ENCODE data around the gene NUDT3.

NUDT3 gene

GRCh38 chr6:34352305-34352937 lies 40.0 kb downstream of the NUDT3 start:
- no peak for TF ChIP-seq CTCF (conservative IDR thresholded peaks at IDR 0.05; ENCODE audit: control insufficient read depth, insufficient read depth, low read depth, low read length)
- DNase-seq (ENCODE audit: low read depth) = peak; percentile 30
- H3K4me3 ChIP-seq (ENCODE audit: control insufficient read depth, low read depth, low read length) = no peak overlapping the region

- no peak for TF ChIP-seq CTCF (conservative IDR thresholded peaks at IDR 0.05; ENCODE audit: control insufficient read depth, insufficient read depth, low read depth, low read length)
- no peak for DNase-seq (ENCODE audit: low read depth)
- no peak overlapping the region for H3K4me3 ChIP-seq (ENCODE audit: control insufficient read depth, low read depth, low read length)
These were observed 41.6 kb downstream of the NUDT3 start for GRCh38 chr6:34350934-34351217.

- DNase-seq (ENCODE audit: low read depth) = no peak
- no peak for TF ChIP-seq CTCF (conservative IDR thresholded peaks at IDR 0.05; ENCODE audit: control insufficient read depth, insufficient read depth, low read depth, low read length)
- no peak overlapping the region for H3K4me3 ChIP-seq (ENCODE audit: control insufficient read depth, low read depth, low read length)
These were observed 42.1 kb downstream of the NUDT3 start for GRCh38 chr6:34350137-34350933.

- no peak overlapping the region for H3K4me3 ChIP-seq (ENCODE audit: control insufficient read depth, low read depth, low read length)
- no peak for TF ChIP-seq CTCF (conservative IDR thresholded peaks at IDR 0.05; ENCODE audit: control insufficient read depth, insufficient read depth, low read depth, low read length)
- peak; percentile 59 for DNase-seq (ENCODE audit: low read depth)
These were observed 43.3 kb downstream of the NUDT3 start for GRCh38 chr6:34349211-34349610.

- H3K4me3 ChIP-seq (ENCODE audit: control insufficient read depth, low read depth, low read length) = no peak overlapping the region
- DNase-seq (ENCODE audit: low read depth) = no peak
- TF ChIP-seq CTCF (conservative IDR thresholded peaks at IDR 0.05; ENCODE audit: control insufficient read depth, insufficient read depth, low read depth, low read length) = no peak
These were observed 45.2 kb downstream of the NUDT3 start for GRCh38 chr6:34347303-34347702.

GRCh38 chr6:34346175-34347119 lies 46.0 kb downstream of the NUDT3 start:
- no peak for TF ChIP-seq CTCF (conservative IDR thresholded peaks at IDR 0.05; ENCODE audit: control insufficient read depth, insufficient read depth, low read depth, low read length)
- DNase-seq (ENCODE audit: low read depth) = no peak
- no peak overlapping the region for H3K4me3 ChIP-seq (ENCODE audit: control insufficient read depth, low read depth, low read length)
